Kasumi-1 (cell line): ENCODE measurements around the gene KCNMB2.

Experiments
- DNase-seq, 2 experiments: peaks; one replicate each; lab custom pipeline; 2025; lab: John Stamatoyannopoulos, UW

Gene KCNMB2

DNA sequence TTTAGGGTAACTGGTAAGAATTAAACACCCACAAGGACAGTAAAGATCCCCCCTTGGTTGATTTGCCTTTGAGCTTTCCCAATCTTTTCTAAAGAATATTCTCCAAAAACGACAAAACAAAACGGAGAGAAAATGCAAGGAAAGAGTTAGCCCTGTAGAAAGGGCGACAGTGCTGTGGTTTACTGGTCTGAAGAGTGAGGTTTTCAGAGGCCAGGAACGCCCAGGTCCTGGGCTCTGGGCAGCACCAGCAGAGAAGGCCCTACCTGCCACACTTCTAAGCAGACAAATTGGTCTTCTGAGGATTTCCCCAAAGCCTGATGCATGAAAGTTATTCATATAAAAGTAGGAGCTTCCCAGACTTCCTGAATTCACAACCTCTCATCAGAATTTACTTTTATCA lies 119.3 kb downstream of the KCNMB2 start:
- no peak for DNase-seq

DNA sequence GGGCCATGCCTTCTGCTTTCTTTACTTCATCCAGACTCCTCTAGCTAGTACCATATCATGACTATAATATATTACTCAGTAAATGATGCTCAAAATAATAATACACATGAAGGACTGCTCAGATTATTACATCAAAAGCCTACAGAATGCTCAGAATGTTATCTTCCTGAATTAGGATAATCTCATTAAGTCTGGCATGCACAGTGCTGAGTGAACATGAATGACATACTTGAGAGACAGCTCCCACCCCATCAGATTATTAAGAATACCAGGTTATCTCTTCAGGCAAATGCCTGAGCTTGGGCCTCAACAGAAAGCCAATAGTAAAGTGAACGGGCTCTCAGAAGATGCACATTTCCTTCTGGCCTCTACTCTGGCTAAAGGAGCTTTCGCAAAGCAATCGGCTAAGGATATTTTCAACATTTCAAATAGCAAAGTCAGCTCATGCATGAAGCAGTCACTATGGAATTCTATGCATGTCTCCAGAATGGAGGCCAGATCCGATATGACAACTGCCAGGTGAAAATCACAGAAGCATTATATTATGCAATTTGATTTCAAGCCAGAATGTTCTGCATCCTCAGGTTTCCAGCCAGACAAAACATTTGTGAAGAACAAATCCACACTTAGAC lies 122.6 kb downstream of the KCNMB2 start:
- DNase-seq: no peak

GRCh38 chr3:178663201-178663934 lies 127.1 kb downstream of the KCNMB2 start:
- DNase-seq: no peak

GRCh38 chr3:178665747-178666146 lies 129.5 kb downstream of the KCNMB2 start:
- DNase-seq: no peak

DNA sequence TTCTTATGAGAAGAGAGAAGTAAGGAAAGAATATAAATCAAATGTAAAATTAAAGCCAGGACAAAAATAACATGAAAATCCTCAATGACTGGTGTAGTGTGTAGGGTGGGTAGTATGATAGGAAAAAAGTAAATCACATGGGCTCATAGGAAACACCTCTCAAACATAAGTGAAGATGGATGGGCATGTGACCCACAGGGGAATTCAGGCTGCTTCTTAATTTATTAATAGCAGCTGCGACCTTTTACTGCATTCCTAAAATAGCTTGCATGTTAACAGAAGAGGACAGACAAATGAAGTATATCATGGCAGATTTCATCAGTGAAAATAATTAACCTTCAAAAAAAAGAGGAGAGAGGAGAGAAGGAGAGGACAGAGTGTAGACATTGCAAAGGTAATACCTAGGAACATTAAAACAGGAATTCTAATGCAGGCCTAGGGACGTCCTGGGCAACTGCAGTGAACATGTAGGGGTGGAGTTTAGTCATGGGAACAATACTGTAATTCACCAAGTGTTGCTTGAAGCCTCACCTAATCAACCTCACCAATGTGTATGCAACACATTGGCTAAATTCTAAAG lies 132.9 kb downstream of the KCNMB2 start:
- no peak for DNase-seq

GRCh38 chr3:178669758-178670157 lies 133.5 kb downstream of the KCNMB2 start:
- DNase-seq: no peak

DNA sequence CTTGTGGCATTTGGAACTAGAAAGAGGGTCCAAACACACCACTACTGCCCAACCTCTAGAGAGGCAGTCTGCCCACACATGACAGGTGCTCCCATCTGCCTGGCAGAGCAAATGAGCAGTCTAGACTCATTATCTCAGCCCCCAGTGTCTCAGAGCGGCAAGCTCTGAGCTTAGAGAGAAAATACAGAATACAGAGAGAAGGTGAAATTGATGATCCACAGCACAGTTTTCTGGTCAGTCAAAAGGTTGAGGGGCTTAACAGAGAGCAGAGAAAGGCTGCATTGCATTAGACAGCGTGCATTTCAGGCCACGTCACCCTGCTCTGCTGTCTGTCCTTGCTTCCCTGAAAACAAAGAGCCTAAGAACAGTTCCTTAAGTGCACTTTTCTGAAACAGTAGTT lies 135.1 kb downstream of the KCNMB2 start:
- no peak for DNase-seq

DNA sequence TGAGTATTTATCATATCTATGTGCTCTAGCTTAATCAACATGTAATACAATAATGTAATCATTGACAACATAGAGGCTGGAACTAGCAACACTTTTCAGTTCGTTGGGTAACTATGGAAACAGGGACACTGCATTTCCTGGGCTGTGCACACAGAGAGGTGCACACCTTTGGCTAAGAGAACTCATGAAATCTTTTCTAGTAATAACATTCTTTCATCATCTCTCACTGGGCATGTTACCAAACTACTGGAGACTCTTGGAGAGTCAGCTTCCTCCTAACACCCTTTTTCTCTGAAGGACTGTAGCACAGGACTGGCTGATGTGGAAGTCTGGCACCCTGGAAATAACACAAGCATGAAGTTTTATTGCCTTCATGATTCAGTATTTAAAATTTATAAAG lies 135.6 kb downstream of the KCNMB2 start:
- no peak for DNase-seq

- no peak for DNase-seq
Observed at GRCh38 chr3:178672275-178672674, 136.0 kb downstream of the KCNMB2 start.

GRCh38 chr3:178673529-178673928 lies 137.3 kb downstream of the KCNMB2 start:
- no peak for DNase-seq

DNA sequence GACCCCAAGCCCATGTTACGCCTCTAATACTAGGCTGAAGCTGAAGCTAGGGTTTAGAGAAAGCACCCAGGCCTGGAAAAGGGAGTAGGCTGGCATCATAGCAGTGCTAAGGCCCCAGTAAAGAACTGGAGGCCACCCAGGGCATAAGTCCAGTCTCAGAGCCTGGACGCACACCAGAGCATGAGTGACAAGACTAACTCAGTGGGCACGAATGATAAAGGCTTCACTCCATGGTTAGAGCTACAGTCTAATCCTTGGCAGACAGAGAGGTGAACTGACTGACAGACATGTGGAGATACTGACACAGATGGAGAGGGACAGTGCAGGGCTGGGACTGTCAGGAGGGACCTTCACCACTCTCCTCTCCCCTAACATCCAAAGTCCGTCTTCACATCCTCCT lies 139.8 kb downstream of the KCNMB2 start:
- DNase-seq: no peak

- no peak for DNase-seq
Observed at GRCh38 chr3:178676942-178677790, 140.9 kb downstream of the KCNMB2 start.

DNA sequence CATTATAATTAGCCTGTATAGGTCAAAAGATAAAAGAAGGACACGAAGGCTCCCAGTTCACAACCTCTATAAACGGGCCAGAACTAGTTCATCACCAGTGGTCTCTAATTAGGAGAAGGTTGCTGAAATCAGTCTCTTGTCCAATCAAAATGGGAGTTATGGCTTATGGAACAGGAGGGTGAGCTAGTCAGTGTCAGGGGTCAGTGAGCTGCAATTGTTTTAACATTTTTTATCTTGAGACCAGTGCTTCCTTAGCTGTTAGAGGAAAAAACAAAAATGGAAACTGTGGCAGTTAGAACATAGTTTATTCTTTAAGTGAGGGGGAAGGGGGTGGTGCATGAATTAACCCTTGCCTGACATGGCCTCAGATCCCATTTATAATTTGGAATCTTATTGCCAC lies 141.7 kb downstream of the KCNMB2 start:
- no peak for DNase-seq

GRCh38 chr3:178680037-178680436 lies 143.8 kb downstream of the KCNMB2 start:
- DNase-seq: no peak

GRCh38 chr3:178680489-178680888 lies 144.3 kb downstream of the KCNMB2 start:
- DNase-seq: no peak

DNA sequence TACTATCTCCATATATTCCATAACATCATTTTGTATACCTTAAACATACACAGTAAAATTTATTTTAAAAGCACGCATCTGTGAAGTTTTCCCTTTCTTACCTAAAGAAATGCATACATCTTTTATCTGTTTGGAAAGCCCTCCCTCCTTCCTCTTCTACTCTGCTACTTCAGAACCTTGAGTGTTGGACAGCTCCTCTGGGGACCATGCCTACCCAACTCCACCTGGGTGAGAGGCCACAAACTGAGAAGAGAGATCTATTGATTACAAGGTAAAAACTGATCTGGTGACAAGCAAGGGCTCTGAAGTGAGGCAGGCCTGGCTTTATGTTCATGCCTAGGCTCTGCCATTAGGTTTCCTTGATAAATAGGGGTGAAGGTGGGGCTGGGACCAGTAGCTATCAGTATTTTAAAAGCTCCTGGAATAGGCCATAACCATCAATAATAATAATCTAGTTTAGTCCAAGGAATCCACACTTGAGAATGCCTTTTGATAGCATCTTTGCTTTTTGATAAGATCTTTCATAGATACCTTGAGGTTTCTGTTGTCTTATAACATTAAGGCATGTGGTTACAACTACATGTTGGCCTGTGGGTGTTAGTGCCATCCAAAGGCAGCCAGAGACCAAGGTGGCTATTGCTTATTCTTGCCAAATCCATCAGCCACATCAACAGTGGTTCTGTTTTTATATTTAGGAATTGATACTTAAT lies 148.8 kb downstream of the KCNMB2 start:
- peak; percentile 23 to 58 for DNase-seq

DNA sequence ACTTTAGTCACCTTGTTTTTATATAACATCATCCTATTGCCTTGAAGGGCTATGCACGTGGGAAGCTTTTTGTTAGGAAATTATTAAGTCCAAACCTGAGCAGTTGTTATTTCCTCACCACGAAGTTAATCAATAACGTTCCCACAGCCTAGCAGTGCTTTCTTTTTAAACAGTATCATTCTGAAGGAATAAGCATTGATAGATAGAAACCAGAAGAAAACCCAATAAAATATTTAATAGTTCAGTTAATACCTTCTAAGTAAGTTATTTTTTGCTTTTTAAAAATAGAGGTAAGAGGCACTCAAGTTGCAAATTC lies 149.3 kb downstream of the KCNMB2 start:
- DNase-seq: no peak

- no peak for DNase-seq
Observed at GRCh38 chr3:178686826-178687225, 150.6 kb downstream of the KCNMB2 start.

DNA sequence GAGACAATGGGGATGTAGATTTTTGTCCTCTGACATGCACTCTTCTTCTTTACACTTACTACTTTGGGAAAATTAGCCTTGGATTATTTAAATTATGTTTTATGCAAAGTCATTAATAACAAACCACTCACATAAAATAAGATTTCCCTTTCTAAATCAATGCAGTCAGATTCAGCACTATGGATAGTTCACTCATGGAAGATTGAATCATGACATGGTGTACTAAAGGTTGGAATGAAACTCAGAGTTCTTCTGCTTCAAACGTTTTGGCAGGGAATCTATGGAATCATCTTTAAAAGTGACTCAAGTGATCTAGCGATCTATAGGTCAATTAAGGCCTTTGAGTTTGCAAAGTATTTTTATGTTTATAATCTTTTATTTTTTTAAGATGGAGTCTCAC lies 154.3 kb downstream of the KCNMB2 start:
- peak in 1 of 2 experiments; percentile 40 for DNase-seq

- DNase-seq: no peak
Observed at GRCh38 chr3:178699364-178699763, 163.1 kb downstream of the KCNMB2 start.

DNA sequence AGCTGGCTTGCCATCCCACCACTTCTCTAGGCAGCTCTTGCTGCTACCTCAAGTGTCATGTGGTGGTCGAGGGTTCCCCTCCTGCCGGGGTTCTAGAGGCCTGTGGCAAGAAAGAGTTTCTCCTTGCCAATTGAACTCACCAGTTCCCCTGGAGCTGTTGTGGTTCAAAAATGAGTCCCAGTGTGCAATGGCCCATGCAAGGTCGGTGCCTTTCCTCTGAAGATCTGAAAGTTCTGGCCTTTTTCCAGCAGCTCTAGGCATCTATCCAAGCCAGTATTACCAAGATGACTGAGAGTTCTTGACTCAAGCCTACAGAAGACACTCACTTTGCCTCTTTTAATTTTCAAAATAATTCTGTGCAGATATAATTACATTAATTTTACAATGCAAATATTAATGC lies 163.6 kb downstream of the KCNMB2 start:
- DNase-seq: no peak
